ENCODE measurements around the gene BTAF1. TPM values are rescaled to one million over a fixed set of nuclear protein-coding genes. Genes with fewer than 3 reads are reported as not detected.

The BTAF1 gene
- 10 to 100 TPM; 42.6 to 61.3 (median 46.6) TPM for total RNA-seq

DNA sequence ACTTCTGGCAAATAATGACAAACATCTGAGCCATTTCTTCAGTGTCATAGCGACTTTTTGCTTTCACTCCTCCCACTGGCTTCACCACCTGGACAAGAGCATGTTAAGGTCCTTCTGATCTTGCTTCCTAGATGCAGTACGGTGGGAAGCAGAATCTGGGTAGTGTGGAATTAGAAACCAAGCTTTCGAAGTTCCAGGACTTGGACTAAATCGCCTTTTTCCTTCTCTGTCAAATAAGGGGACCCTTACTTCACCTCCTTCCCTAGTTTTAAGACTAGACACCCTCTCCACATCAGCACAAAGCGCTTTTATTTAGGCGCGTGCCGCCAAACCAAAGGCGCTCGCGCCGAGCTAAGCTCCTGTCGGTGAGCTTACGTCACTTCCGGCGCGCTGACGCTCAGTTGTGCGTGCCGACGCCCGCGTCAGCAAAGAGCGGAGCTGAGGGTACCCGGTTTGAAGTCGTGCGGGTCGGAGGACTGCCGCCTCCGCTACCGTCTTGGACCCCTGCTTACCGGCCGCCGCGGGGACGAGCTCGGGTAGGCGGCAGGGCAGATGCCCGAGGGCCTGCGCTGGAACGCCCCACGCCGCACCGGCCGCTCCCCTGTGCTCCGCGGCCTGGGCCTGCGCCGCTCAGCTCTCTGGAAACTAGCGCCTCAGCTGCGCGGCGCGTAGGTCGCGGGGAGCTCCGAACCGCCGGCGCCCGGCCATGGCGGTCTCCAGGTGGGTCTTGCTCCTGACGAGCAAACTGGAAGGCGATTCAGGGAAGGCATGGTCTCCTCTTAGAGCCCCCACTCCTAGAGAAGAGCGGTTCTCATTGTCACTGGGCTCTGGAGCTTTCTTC is at the start of gene BTAF1:
Gene BTAF1 (plus strand): TSS at position 400 of the 841 bp plus-strand sequence. CDS start 307 bp downstream, at position 707.
- peak within 1 kb of the TSS; percentile 88 to 95 (median 94) for H3K4me3 ChIP-seq (replicated peaks in 1 of 3)
- TF ChIP-seq, protein P1, sequence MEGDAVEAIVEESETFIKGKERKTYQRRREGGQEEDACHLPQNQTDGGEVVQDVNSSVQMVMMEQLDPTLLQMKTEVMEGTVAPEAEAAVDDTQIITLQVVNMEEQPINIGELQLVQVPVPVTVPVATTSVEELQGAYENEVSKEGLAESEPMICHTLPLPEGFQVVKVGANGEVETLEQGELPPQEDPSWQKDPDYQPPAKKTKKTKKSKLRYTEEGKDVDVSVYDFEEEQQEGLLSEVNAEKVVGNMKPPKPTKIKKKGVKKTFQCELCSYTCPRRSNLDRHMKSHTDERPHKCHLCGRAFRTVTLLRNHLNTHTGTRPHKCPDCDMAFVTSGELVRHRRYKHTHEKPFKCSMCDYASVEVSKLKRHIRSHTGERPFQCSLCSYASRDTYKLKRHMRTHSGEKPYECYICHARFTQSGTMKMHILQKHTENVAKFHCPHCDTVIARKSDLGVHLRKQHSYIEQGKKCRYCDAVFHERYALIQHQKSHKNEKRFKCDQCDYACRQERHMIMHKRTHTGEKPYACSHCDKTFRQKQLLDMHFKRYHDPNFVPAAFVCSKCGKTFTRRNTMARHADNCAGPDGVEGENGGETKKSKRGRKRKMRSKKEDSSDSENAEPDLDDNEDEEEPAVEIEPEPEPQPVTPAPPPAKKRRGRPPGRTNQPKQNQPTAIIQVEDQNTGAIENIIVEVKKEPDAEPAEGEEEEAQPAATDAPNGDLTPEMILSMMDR (IDR thresholded peaks at IDR 0.05), result no peak
- TF ChIP-seq POLR2A (IDR thresholded peaks at IDR 0.05), result peak; percentile 50 to 96
- H3K27me3 ChIP-seq, result no peaks in the 10 kb centered on the region
- peaks cover 12 to 19% of the 10 kb centered on the region in 2 donors for H3K4me1 ChIP-seq
- DNase-seq, result peak; percentile 91
- H3K9me3 ChIP-seq, result no peaks in the 10 kb centered on the region
- WGBS, 2 donors, result 0% methylated on average over 28 to 47 of the region's 65 CpGs
- intact Hi-C loops (cut with DNase I), result no loop called here
- peak within 1 kb of the TSS; percentile 92 to 97 (median 94) for H3K27ac ChIP-seq
- no peaks in the 10 kb centered on the region for H3K36me3 ChIP-seq

DNA sequence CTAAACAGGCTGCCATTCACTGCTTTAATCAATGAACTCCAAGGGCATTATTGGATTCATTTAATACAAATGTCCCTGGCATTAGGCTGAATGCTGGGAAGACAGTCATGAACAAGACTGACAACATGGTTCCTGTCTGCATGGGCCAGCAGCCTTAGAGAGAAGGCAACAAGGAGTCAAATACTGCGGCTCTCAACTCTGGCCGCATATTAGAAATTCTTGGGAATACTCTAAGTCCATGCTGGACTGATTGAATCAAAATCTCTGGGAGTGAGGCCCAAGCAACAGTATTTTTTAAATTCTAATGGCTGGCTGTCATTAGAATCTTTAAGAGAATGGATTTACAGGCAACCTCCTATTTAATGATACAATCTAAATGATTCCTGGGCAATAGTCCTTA is 48.4 kb upstream of the BTAF1 start:
- intact Hi-C loops (cut with DNase I), result no loop called here
- 92 to 93% methylated on average over 2 of the region's 2 CpGs for WGBS, 2 donors
- no peak overlapping the region for H3K4me3 ChIP-seq (replicated peaks in 1 of 3)

DNA sequence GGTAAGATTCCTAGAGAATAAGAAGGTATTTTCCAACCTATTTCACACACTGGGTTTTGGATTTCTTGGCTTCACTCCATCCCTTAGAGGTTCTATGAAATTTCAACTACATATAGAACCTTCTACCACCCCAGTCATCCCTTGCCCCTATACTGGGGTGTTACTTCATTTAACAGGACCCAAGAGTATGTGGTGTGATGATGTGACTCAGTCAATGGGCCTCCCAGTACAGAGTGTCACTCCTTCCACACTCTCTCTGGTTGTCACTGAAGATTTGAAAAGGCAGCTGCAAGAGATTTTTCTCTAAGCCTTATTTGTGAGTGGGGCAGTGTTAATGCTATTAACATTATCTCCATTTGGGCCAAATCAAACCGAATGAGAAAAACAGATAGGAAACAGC is 47.8 kb upstream of the BTAF1 start:
- Histone ChIP-seq H3K9me3 (no peaks in the 10 kb centered on the region), H3K36me3 (no peaks in the 10 kb centered on the region), H3K27me3 (no peaks in the 10 kb centered on the region), H3K27ac (no peak overlapping the region), H3K4me1 (no peaks in the 10 kb centered on the region), H3K4me3 (replicated peaks in 1 of 3) (no peak overlapping the region)
- DNase-seq, result no peak
- intact Hi-C loops (cut with DNase I), result no loop called here
- TF ChIP-seq, protein P1 (IDR thresholded peaks at IDR 0.05), result no peak
- TF ChIP-seq POLR2A (IDR thresholded peaks at IDR 0.05), result no peak
- 76 to 89% methylated on average over 1 of the region's 1 CpG for WGBS, 2 donors

More for the DNA sequence above, 48.4 kb upstream of the BTAF1 start:
- no peaks in the 10 kb centered on the region for H3K27me3 ChIP-seq
- no peaks in the 10 kb centered on the region for H3K36me3 ChIP-seq
- no peak overlapping the region for H3K27ac ChIP-seq
- TF ChIP-seq, protein P1 (IDR thresholded peaks at IDR 0.05), result no peak
- TF ChIP-seq POLR2A (IDR thresholded peaks at IDR 0.05), result no peak
- H3K4me1 ChIP-seq, result no peaks in the 10 kb centered on the region
- no peaks in the 10 kb centered on the region for H3K9me3 ChIP-seq
- no peak for DNase-seq

DNA sequence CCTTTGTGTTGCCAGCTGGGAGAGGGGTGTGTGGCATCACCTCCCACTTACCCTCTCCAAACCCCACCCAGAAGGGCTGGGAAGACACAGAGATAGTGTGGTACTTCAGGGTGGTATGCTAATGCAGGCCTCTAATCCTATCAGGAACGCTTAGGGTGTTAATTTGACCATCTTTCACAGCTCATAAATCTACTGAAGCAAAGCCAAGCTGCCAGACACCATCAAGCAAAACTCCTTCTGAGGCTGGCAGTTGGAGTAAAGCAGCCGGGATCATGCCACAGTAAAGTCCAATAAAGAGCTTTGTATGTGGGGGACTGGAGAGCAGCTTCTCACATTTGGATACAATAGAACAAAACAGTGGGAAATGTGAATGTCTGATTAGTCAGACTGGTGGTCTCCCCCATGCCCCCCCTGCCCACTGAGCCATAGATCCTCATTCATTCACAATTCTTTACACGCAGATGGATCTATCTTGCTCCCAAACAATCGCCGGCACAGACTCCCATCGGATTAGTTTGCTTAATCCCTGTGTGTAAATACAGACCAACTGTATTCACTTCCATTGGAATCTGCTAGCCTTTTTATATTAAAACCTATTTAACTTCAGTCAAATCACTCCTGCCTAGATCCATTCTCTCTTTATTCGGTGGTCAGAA is 43.9 kb upstream of the BTAF1 start:
- WGBS, 2 donors, result 50 to 51% methylated on average over 7 of the region's 7 CpGs
- Histone ChIP-seq H3K36me3 (no peaks in the 10 kb centered on the region), H3K4me1 (peaks cover 6 to 16% of the 10 kb centered on the region in 2 donors), H3K9me3 (no peaks in the 10 kb centered on the region), H3K4me3 (replicated peaks in 1 of 3) (no peak overlapping the region), H3K27ac (no peak overlapping the region), H3K27me3 (no peaks in the 10 kb centered on the region)
- no peak for DNase-seq
- TF ChIP-seq POLR2A (IDR thresholded peaks at IDR 0.05), result no peak
- TF ChIP-seq, protein P1 (IDR thresholded peaks at IDR 0.05), result no peak
- intact Hi-C loops (cut with DNase I), result no loop called here

DNA sequence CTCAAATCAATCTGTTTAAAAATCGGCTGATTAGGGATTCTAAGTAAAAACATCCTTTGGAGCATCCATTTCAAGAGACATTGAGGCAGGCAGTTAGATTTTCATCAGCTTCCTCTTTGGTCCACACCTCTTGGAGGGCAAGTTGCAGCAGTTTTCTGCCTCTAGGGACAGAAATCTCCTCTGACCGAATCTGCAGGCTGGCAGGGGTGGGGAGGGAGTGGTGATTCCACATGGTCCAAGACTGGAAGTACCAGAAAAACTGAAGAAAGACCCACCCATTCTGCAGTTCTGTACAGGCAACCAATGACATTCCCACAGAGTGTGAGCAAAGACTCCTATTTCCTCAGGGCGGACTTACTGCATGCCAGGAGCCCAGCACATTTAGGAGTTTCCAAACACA is 43.3 kb upstream of the BTAF1 start:
- no peaks in the 10 kb centered on the region for H3K27me3 ChIP-seq
- no peaks in the 10 kb centered on the region for H3K9me3 ChIP-seq
- intact Hi-C loops (cut with DNase I), result no loop called here
- peaks cover 6 to 16% of the 10 kb centered on the region in 2 donors for H3K4me1 ChIP-seq
- TF ChIP-seq, protein P1 (IDR thresholded peaks at IDR 0.05), result no peak
- TF ChIP-seq POLR2A (IDR thresholded peaks at IDR 0.05), result no peak
- peak in 1 of 2 donors; percentile 12 for DNase-seq
- no peak overlapping the region for H3K4me3 ChIP-seq (replicated peaks in 1 of 3)
- H3K36me3 ChIP-seq, result no peaks in the 10 kb centered on the region
- no peak overlapping the region for H3K27ac ChIP-seq
- 39 to 51% methylated on average over 3 of the region's 3 CpGs for WGBS, 2 donors

Measured in thyroid gland (tissue), 4 donors.